Tibial nerve (tissue), 4 donors: Measurements from ENCODE around the gene SLC38A1. TPM values are rescaled to one million over a fixed set of nuclear protein-coding genes. Genes with fewer than 3 reads are reported as not detected.

Experiments used
- DNase-seq, 2 donors: peaks; one replicate each; pipeline ENCODE4 v3.0.0-alpha.2; 2019; ENCODE audit warnings: low spot score in 2 of 2
- H3K27ac ChIP-seq, 4 donors: fragments of 200-600 bp; sonication (generic) in 3 of 4; one replicate each; pipeline ENCODE4 v1.5.1; 2017 to 2019; ENCODE audit warnings: mild to moderate bottlenecking in 1 of 4
- H3K27me3 ChIP-seq, 2 donors: fragments of 200-600 bp; sonication (generic) in 1 of 2; one replicate each; pipeline versions ENCODE4 v1.5.1 to v1.6.0; 2017 to 2019
- H3K36me3 ChIP-seq, 3 donors: fragments of 200-600 bp; sonication (generic); one replicate each; pipeline ENCODE4 v1.5.1; 2018 to 2019
- H3K4me1 ChIP-seq, 4 donors: fragments of 200-600 bp; sonication (generic) in 3 of 4; one replicate each; pipeline ENCODE4 v1.5.1; 2017 to 2019
- H3K4me3 ChIP-seq, 4 donors: fragments of 200-600 bp; sonication (generic) in 3 of 4; one replicate each; pipeline ENCODE4 v1.5.1; 2017 to 2019; ENCODE audit warnings: mild to moderate bottlenecking in 1 of 4, moderate library complexity in 1 of 4
- H3K9me3 ChIP-seq, 4 donors: fragments of 200-600 bp; sonication (generic) in 3 of 4; one replicate each; pipeline ENCODE4 v1.5.1; 2017 to 2019
- CTCF ChIP-seq, 5 experiments: fragments of 200-600 bp in 3 of 5; fragments of 450-650 bp in 2 of 5; sonication (generic) in 3 of 5; IDR thresholded peaks; one replicate each; pipeline ENCODE4 v1.5.1; 2016 to 2019; ENCODE audit warnings: antibody characterized with exemption in 5 of 5, mild to moderate bottlenecking in 3 of 5, moderate library complexity in 2 of 5
- EP300 ChIP-seq, 2 donors: sonication (generic); formaldehyde crosslinking; IDR thresholded peaks; one replicate each; pipeline ENCODE4 v1.6.1; 2017; ENCODE audit warnings: antibody characterized with exemption in 2 of 2, mild to moderate bottlenecking in 1 of 2
- POLR2A ChIP-seq, 2 donors: fragments of 450-650 bp; IDR thresholded peaks; one replicate each; pipeline ENCODE4 v1.6.1; 2017; ENCODE audit warnings: antibody characterized with exemption in 2 of 2, mild to moderate bottlenecking in 2 of 2, moderate library complexity in 2 of 2
- WGBS, 2 donors: methylation state at CpG; one replicate each; pipeline ENCODE4 v1.1.5; 2018; 5-methylcytosine and 5-hydroxymethylcytosine counted together
- total RNA-seq, 4 donors: library from RNA; depleted of rRNA; stranded (reverse); fragments of >200 nt; gene quantifications; one replicate each; pipeline ENCODE4 v1.1.0, GENCODE V29; 2016

Gene SLC38A1
- total RNA-seq, 4 donors from 2014 or later, result 7.0 to 11.8 (median 9.5) TPM

DNA sequence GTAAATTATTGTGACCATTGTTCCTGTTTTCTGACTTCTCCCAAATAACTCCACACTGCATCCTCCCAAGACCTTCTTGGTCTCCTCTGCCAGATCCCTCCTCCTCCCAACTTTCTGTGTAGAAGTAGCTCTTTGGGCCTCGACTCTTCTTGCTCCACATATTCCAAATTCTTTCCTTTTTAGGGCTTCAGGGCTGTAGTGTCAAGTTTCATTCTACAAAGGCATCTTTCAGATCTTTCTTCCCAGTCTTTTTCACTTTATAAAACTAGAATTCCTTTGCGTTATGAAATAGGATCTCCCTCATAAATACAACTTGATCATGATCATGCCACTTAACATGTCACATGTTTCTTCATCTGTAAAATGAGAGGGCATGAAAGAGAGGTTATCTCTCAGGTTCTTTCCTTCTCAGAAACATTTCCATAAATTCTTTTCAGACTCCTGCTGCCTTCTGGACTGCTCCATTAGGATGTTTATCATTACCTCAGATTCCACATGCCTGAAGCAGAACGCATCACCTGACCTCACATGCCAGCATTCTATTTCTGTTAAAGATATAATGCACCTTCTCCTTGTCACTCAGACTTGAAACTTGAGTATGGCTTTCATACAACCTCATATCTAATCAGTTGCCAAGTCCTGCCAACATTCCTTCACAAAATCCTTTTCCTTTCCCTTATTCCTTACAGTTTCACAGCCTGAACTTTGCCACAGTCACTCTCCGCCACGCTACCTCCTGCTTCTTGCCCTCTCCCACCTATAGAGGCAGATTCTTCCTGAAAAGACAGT, 8.5 kb downstream of the SLC38A1 start:
- H3K4me1 ChIP-seq, result peaks cover 0 to 4% (median 0%) of the 10 kb centered on the region in 4 donors
- no peak overlapping the region for H3K27ac ChIP-seq
- H3K27me3 ChIP-seq, result no peaks in the 10 kb centered on the region
- H3K4me3 ChIP-seq, result no peak overlapping the region
- no peaks in the 10 kb centered on the region for H3K36me3 ChIP-seq
- no peaks in the 10 kb centered on the region for H3K9me3 ChIP-seq
- no peak for TF ChIP-seq EP300 (IDR thresholded peaks at IDR 0.05)
- no peak for TF ChIP-seq POLR2A (IDR thresholded peaks at IDR 0.05)
- TF ChIP-seq CTCF (IDR thresholded peaks at IDR 0.05), result no peak
- 55 to 57% methylated on average over 5 of the region's 5 CpGs for WGBS, 2 donors
- DNase-seq, result no peak

DNA sequence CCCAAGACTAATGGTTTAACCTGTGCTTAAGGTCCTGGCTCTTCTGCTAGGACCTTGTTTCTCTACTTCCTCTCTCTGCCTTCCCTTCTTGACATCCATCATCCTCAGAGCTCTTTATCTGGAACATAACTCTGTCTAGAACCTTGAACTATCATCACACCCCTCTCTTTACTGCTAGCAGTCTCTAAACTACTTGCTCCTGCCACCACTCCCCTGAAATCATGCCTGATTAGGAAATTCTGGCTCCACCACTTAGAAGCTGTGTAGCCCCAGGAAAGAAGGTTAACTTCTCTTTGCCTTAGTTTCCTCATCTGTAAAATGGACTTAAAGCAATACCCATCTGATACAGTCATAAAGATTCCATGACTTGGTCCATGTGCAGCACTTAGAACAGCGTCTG, 9.1 kb downstream of the SLC38A1 start:
- Histone ChIP-seq H3K27me3 (no peaks in the 10 kb centered on the region), H3K4me1 (peaks cover 0 to 4% (median 0%) of the 10 kb centered on the region in 4 donors), H3K4me3 (no peak overlapping the region), H3K27ac (no peak overlapping the region), H3K36me3 (no peaks in the 10 kb centered on the region), H3K9me3 (no peaks in the 10 kb centered on the region)
- TF ChIP-seq CTCF (IDR thresholded peaks at IDR 0.05) (no peak), EP300 (IDR thresholded peaks at IDR 0.05) (no peak), POLR2A (IDR thresholded peaks at IDR 0.05) (no peak)
- no peak for DNase-seq
- WGBS, 2 donors, result 41 to 45% methylated on average over 1 of the region's 1 CpG

DNA sequence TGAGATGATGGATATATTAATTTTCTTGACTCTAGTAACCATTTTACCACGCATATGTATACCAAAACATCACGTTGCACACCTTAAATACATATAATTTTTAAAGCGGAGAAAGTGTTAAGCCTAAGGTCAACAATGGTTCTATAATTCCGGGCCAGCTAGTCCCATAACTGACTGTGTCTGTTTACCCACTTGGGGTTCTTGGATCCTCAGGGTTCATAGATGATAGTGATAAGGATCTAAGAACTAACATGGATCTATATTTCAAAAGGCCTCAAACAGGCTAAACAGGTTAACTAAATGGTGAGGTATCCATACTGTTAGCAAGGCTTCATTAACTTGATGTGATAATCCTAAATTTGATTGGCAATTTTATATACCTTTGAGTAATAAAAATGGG, 9.8 kb downstream of the SLC38A1 start:
- H3K4me3 ChIP-seq, result no peak overlapping the region
- H3K36me3 ChIP-seq, result no peaks in the 10 kb centered on the region
- H3K4me1 ChIP-seq, result peaks cover 0 to 4% (median 0%) of the 10 kb centered on the region in 4 donors
- no peak overlapping the region for H3K27ac ChIP-seq
- H3K27me3 ChIP-seq, result no peaks in the 10 kb centered on the region
- TF ChIP-seq EP300 (IDR thresholded peaks at IDR 0.05) (no peak), POLR2A (IDR thresholded peaks at IDR 0.05) (no peak), CTCF (IDR thresholded peaks at IDR 0.05) (no peak)
- H3K9me3 ChIP-seq, result no peaks in the 10 kb centered on the region
- no peak for DNase-seq
- 89 to 95% methylated on average over 4 of the region's 4 CpGs for WGBS, 2 donors

GRCh38 chr12:46258129-46258528, 10.7 kb downstream of the SLC38A1 start:
- Histone ChIP-seq H3K4me3 (no peak overlapping the region), H3K9me3 (no peaks in the 10 kb centered on the region), H3K36me3 (no peaks in the 10 kb centered on the region), H3K4me1 (peaks cover 0 to 4% (median 0%) of the 10 kb centered on the region in 4 donors), H3K27ac (no peak overlapping the region), H3K27me3 (no peaks in the 10 kb centered on the region)
- no peak for DNase-seq
- WGBS, 2 donors, result 83 to 89% methylated on average over 2 of the region's 2 CpGs
- TF ChIP-seq POLR2A (IDR thresholded peaks at IDR 0.05) (no peak), CTCF (IDR thresholded peaks at IDR 0.05) (no peak), EP300 (IDR thresholded peaks at IDR 0.05) (no peak)

GRCh38 chr12:46256942-46257341, 11.9 kb downstream of the SLC38A1 start:
- Histone ChIP-seq H3K36me3 (no peaks in the 10 kb centered on the region), H3K27ac (no peak overlapping the region), H3K27me3 (no peaks in the 10 kb centered on the region), H3K9me3 (no peaks in the 10 kb centered on the region), H3K4me1 (peaks cover 0 to 4% (median 0%) of the 10 kb centered on the region in 4 donors), H3K4me3 (no peak overlapping the region)
- TF ChIP-seq EP300 (IDR thresholded peaks at IDR 0.05) (no peak), CTCF (IDR thresholded peaks at IDR 0.05) (no peak), POLR2A (IDR thresholded peaks at IDR 0.05) (no peak)
- WGBS, 2 donors, result 80 to 86% methylated on average over 3 of the region's 3 CpGs
- DNase-seq, result no peak
